A549 (cell line): ENCODE measurements around the gene COL5A1.

Experiments used
- BHLHE40 ChIP-seq: IDR thresholded peaks from 2 replicates; pipeline ENCODE4 v1.6.1; 2012; ENCODE audit warnings: low read depth, low read length, inconsistent platforms
- ESRRA ChIP-seq: fragments of 150-350 bp; IDR thresholded peaks from 2 replicates; pipeline ENCODE4 v1.6.1; 2014; ENCODE audit warnings: mild to moderate bottlenecking, low read length, borderline replicate concordance
- FOXS1 ChIP-seq: fragments of 250-450 bp; sonication (Bioruptor Pico); IDR thresholded peaks from 2 replicates; pipeline ENCODE4 v1.5.0; 2020; ENCODE audit warnings: mild to moderate bottlenecking, moderate library complexity
- MAZ ChIP-seq: fragments of 150-350 bp; IDR thresholded peaks from 2 replicates; pipeline ENCODE4 v1.6.1; 2014; ENCODE audit warnings: antibody characterized with exemption, low read depth, low read length, borderline replicate concordance
- NPAS2 ChIP-seq: fragments of 250-450 bp; sonication (Bioruptor Pico); IDR thresholded peaks from 2 replicates; pipeline ENCODE4 v1.8.0; 2022; ENCODE audit warnings: mild to moderate bottlenecking, moderate library complexity, borderline replicate concordance
- PHF8 ChIP-seq: fragments of 200-600 bp; sonication (generic); IDR thresholded peaks from 2 replicates; pipeline ENCODE4 v1.6.1; 2016; ENCODE audit warnings: low read depth, mild to moderate bottlenecking, antibody characterized with exemption, moderate library complexity, borderline replicate concordance
- POLR2A ChIP-seq: IDR thresholded peaks from 2 replicates; pipeline ENCODE4 v1.6.1; 2012; ENCODE audit warnings: mild to moderate bottlenecking, low read length
- SMC3 ChIP-seq: fragments of >200 bp; sonication (Bioruptor Twin); formaldehyde crosslinking; IDR thresholded peaks from 3 replicates; pipeline ENCODE4 v1.6.1; 2018; ENCODE audit warnings: inconsistent platforms
- TF ChIP-seq, protein P1 (sequence below): fragments of >200 bp; sonication (Bioruptor Twin); formaldehyde crosslinking; IDR thresholded peaks from 3 replicates; pipeline ENCODE4 v1.5.1; 2016
- TF ChIP-seq, protein P2 (sequence below): fragments of 150-350 bp; IDR thresholded peaks from 2 replicates; pipeline ENCODE4 v1.6.1; 2014; ENCODE audit warnings: low read depth, mild to moderate bottlenecking, low read length

DNA sequence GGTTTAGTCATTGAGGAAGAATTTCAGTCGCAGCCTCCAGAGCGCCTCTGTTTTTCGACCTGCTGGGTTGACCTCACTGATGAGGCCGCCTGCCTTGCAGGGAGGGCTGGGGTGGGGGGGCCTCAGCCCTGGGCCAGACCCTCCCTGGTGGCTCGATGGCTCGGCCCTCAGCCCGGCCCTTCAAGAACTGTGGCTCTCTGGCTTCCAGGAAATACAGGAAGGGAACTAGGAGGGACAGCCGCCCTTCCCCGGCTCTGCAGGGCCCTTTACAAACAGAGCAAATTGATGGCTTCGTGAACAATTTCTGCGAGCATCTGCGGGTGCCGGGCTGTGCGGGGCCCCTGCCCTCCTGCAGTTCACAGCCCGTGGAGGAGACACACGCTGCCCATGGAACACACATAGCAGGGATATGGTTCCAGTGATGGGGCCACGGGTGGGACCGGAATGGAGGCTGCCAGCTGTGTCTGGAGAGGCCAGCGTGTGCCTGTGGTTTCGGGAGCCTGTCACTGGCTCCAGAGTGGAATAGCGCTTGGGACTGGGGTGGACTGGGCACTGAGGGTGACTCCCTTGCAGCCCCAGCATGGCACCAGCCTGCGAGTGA is 39.6 kb downstream of the COL5A1 start:
- TF ChIP-seq, protein P1, sequence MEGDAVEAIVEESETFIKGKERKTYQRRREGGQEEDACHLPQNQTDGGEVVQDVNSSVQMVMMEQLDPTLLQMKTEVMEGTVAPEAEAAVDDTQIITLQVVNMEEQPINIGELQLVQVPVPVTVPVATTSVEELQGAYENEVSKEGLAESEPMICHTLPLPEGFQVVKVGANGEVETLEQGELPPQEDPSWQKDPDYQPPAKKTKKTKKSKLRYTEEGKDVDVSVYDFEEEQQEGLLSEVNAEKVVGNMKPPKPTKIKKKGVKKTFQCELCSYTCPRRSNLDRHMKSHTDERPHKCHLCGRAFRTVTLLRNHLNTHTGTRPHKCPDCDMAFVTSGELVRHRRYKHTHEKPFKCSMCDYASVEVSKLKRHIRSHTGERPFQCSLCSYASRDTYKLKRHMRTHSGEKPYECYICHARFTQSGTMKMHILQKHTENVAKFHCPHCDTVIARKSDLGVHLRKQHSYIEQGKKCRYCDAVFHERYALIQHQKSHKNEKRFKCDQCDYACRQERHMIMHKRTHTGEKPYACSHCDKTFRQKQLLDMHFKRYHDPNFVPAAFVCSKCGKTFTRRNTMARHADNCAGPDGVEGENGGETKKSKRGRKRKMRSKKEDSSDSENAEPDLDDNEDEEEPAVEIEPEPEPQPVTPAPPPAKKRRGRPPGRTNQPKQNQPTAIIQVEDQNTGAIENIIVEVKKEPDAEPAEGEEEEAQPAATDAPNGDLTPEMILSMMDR = no peak
- TF ChIP-seq FOXS1 (CRISPR knock-in tag) = no peak
- TF ChIP-seq POLR2A = no peak
- no peak for TF ChIP-seq MAZ
- TF ChIP-seq BHLHE40 = no peak
- TF ChIP-seq PHF8 = no peak
- TF ChIP-seq SMC3 = no peak
- TF ChIP-seq, protein P2, sequence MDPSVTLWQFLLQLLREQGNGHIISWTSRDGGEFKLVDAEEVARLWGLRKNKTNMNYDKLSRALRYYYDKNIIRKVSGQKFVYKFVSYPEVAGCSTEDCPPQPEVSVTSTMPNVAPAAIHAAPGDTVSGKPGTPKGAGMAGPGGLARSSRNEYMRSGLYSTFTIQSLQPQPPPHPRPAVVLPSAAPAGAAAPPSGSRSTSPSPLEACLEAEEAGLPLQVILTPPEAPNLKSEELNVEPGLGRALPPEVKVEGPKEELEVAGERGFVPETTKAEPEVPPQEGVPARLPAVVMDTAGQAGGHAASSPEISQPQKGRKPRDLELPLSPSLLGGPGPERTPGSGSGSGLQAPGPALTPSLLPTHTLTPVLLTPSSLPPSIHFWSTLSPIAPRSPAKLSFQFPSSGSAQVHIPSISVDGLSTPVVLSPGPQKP = no peak
- no peak for TF ChIP-seq NPAS2 (CRISPR knock-in tag)
- no peak for TF ChIP-seq ESRRA
